SH-SY5Y (cell line): ENCODE results near the gene MGAT5B.

ENCODE experiments used
- GATA2 ChIP-seq: IDR thresholded peaks from 2 replicates; pipeline ENCODE4 v1.6.1; 2011; ENCODE audit warnings: mild to moderate bottlenecking, low read depth, low read length
- GATA3 ChIP-seq: IDR thresholded peaks from 2 replicates; pipeline ENCODE4 v1.6.1; 2011; ENCODE audit warnings: low read depth, mild to moderate bottlenecking, low read length, moderate library complexity

MGAT5B gene

GRCh38 chr17:76966016-76966415, 97.8 kb downstream of the MGAT5B start:
- TF ChIP-seq GATA3 (no peak), GATA2 (no peak)

GRCh38 chr17:76966486-76967181, 98.4 kb downstream of the MGAT5B start:
- TF ChIP-seq GATA2 (no peak), GATA3 (no peak)

GRCh38 chr17:76967762-76968161, 99.6 kb downstream of the MGAT5B start:
- no peak for TF ChIP-seq GATA3

- TF ChIP-seq GATA2 (no peak), GATA3 (no peak)
Measured at GRCh38 chr17:76968707-76969597, 100.7 kb downstream of the MGAT5B start.

GRCh38 chr17:76969598-76970172, 101.5 kb downstream of the MGAT5B start:
- TF ChIP-seq GATA3 (no peak), GATA2 (no peak)

GRCh38 chr17:76972046-76972641, 103.9 kb downstream of the MGAT5B start:
- TF ChIP-seq GATA3, result no peak
- no peak for TF ChIP-seq GATA2

- TF ChIP-seq GATA2 (no peak), GATA3 (no peak)
Measured at GRCh38 chr17:76973040-76973439, 104.8 kb downstream of the MGAT5B start.

- TF ChIP-seq GATA2, result no peak
- no peak for TF ChIP-seq GATA3
Measured at GRCh38 chr17:76974721-76975120, 106.5 kb downstream of the MGAT5B start.

- no peak for TF ChIP-seq GATA3
- TF ChIP-seq GATA2, result no peak
Measured at GRCh38 chr17:76981545-76982295, 113.5 kb downstream of the MGAT5B start.

GRCh38 chr17:76982408-76983074, 114.3 kb downstream of the MGAT5B start:
- no peak for TF ChIP-seq GATA3
- TF ChIP-seq GATA2, result no peak

- TF ChIP-seq GATA2 (no peak), GATA3 (no peak)
Measured at GRCh38 chr17:76983075-76983775, 115.0 kb downstream of the MGAT5B start.

GRCh38 chr17:76986365-76986764, 118.2 kb downstream of the MGAT5B start:
- TF ChIP-seq GATA3 (no peak), GATA2 (no peak)

GRCh38 chr17:76987486-76988093, 119.4 kb downstream of the MGAT5B start:
- TF ChIP-seq GATA2, result no peak
